Heart left ventricle (tissue), 16 donors: ENCODE measurements around the gene LIG1. TPM values are rescaled to one million over a fixed set of nuclear protein-coding genes. Genes with fewer than 3 reads are reported as not detected.

Experiments
- ATAC-seq, 4 donors: fragments of 200-7000 bp; cut with Tn5 transposase; one replicate each; pipeline ENCODE4 v1.9.1; 2020 to 2022; ENCODE audit warnings: moderate library complexity in 4 of 4, mild to moderate bottlenecking in 3 of 4, moderate number of reproducible peaks in 1 of 4
- DNase-seq, 5 donors: peaks; one replicate each; pipeline ENCODE4 v3.0.0-alpha.2; 2020
- H3K27ac ChIP-seq, 12 donors: fragments of 200-600 bp; sonication (generic) in 4 of 12; one replicate each; pipeline versions ENCODE4 v1.5.0 to v1.8.0; 2016 to 2022; ENCODE audit warnings: mild to moderate bottlenecking in 2 of 12
- H3K27me3 ChIP-seq, 9 donors: fragments of 200-600 bp; sonication (generic) in 2 of 9; one replicate each; pipeline versions ENCODE4 v1.5.1 to v1.8.0; 2016 to 2022; ENCODE audit warnings: mild to moderate bottlenecking in 3 of 9
- H3K36me3 ChIP-seq, 9 donors: fragments of 200-600 bp; sonication (generic) in 2 of 9; one replicate each; pipeline versions ENCODE4 v1.5.0 to v1.8.0; 2018 to 2022; ENCODE audit warnings: mild to moderate bottlenecking in 2 of 9
- H3K4me1 ChIP-seq, 12 donors: fragments of 200-600 bp; sonication (generic) in 4 of 12; one replicate each; pipeline versions ENCODE4 v1.5.0 to v1.8.0; 2016 to 2022; ENCODE audit warnings: mild to moderate bottlenecking in 3 of 12
- H3K4me3 ChIP-seq, 12 donors: fragments of 200-600 bp; sonication (generic) in 4 of 12; one replicate each; pipeline versions ENCODE4 v1.5.0 to v1.8.0; 2017 to 2022; ENCODE audit warnings: mild to moderate bottlenecking in 9 of 12, moderate library complexity in 4 of 12
- H3K9me3 ChIP-seq, 12 donors: fragments of 200-600 bp; sonication (generic) in 4 of 12; one replicate each; pipeline versions ENCODE4 v1.5.0 to v1.8.0; 2016 to 2022; ENCODE audit warnings: mild to moderate bottlenecking in 1 of 12
- CTCF ChIP-seq, 12 donors: fragments of 200-600 bp; sonication (generic) in 4 of 12; IDR thresholded peaks; one replicate each; pipeline versions ENCODE4 v1.5.0 to v1.8.0; 2018 to 2022; ENCODE audit warnings: antibody characterized with exemption in 12 of 12, mild to moderate bottlenecking in 5 of 12
- POLR2A ChIP-seq, 2 donors: fragments of 450-650 bp; IDR thresholded peaks; one replicate each; pipeline ENCODE4 v1.6.1; 2017; ENCODE audit warnings: antibody characterized with exemption in 2 of 2, mild to moderate bottlenecking in 2 of 2, moderate library complexity in 2 of 2
- WGBS, 4 donors: extraction: QIAGEN DNeasy Blood & Tissue Kit in 2 of 4; methylation state at CpG; one replicate each; pipeline versions ENCODE4 v1.1.5 to v1.1.7; 2013 to 2018; 5-methylcytosine and 5-hydroxymethylcytosine counted together
- intact Hi-C, 10 donors: fragments of 100-400 bp; cut with DNase I; formaldehyde crosslinking; loops; one replicate each; pipeline versions ENCODE4 v1.11.1 to v1.14.2; 2022
- polyA plus RNA-seq, 2 donors: library from polyadenylated mRNA; stranded (reverse); fragments of 200-250 nt; gene quantifications; one replicate each; pipeline ENCODE4 v1.2.3, GENCODE V29; 2013
- total RNA-seq, 9 donors: library from RNA; depleted of rRNA in 2 of 9; stranded (reverse); fragments of >200 nt in 2 of 9; fragmentation: NEBNext Ultra II Directional in 3 of 9; extraction: Animal tissue kit (Norgen Biotek cat#: 25700) in 3 of 9; gene quantifications; one replicate each; pipeline versions ENCODE4 v1.1.0 to v1.2.4, GENCODE V29; 2016 to 2023
- donor health status: ischemic (EF 13 %, LVEDD 7.1; RV severe dilation, severe dysfunction).
- donor health status: healthy with polysubstance abuse.
- donor health status: DM: no; HTN: yes; CAD: no.
- donor health status: DM: no; HTN: no; CAD: no.
- donor health status: ischemic (EF 25% LVEDD 6.9; RV normal size, moderate dysfunction).
- donor health status: ischemic (EF 25% LVEDD 5.7; RV mildly dilated, moderate dysfunction).
- donor health status: healthy.
- donor health status: DM: yes; HTN: yes; CAD: no.
- donor health status: ischemic (EF 35%, LVEDD 5.7; RV mildly dilated, moderate dysfunction).
- donor health status: nonischemic (EF 11% LVEDD 7.7; RV severe dilation, severe dysfunction).
- donor health status: DM: yes; HTN: yes; CAD: no.
- donor health status: PGD.
- donor health status: ischemic (EF 29% LVEDD 5.4; RV normal size, mild dysfunction).
- donor health status: nonischemic (EF 23%, LVEDD 6.1; RV moderate dilation, normal function).

Gene LIG1
- total and polyA plus RNA-seq, 11 donors: 2.1 to 16.5 (median 4.0) TPM

GRCh38 chr19:48137411-48137810, 32.7 kb downstream of the LIG1 start:
- no peak for DNase-seq
- Histone ChIP-seq H3K4me1 (no peaks in the 10 kb centered on the region), H3K36me3 (peaks cover 0 to 4% (median 0%) of the 10 kb centered on the region in 9 donors), H3K27me3 (no peaks in the 10 kb centered on the region), H3K27ac (no peak overlapping the region), H3K9me3 (no peaks in the 10 kb centered on the region), H3K4me3 (no peak overlapping the region)
- no peak for ATAC-seq
- intact Hi-C loops: no loop called here
- no peak for TF ChIP-seq POLR2A (IDR thresholded peaks at IDR 0.05)
- WGBS, 4 donors: 81 to 95% (median 93%) methylated on average over 6 to 26 of the region's 26 CpGs

- Histone ChIP-seq H3K4me3 (no peak overlapping the region), H3K27me3 (no peaks in the 10 kb centered on the region), H3K36me3 (peaks cover 0 to 11% (median 0%) of the 10 kb centered on the region in 9 donors), H3K27ac (no peak overlapping the region), H3K4me1 (no peaks in the 10 kb centered on the region), H3K9me3 (no peaks in the 10 kb centered on the region)
- TF ChIP-seq POLR2A (IDR thresholded peaks at IDR 0.05): no peak
- no peak for TF ChIP-seq CTCF (IDR thresholded peaks at IDR 0.05)
- 91 to 100% (median 96%) methylated on average over 3 to 4 of the region's 4 CpGs for WGBS, 4 donors
- DNase-seq (no peak), ATAC-seq (no peak)
- intact Hi-C loops: no loop called here
Observed at GRCh38 chr19:48136547-48136946, 33.6 kb downstream of the LIG1 start.

GRCh38 chr19:48135411-48135810, 34.7 kb downstream of the LIG1 start:
- intact Hi-C loops: no loop called here
- no peaks in the 10 kb centered on the region for H3K9me3 ChIP-seq
- WGBS, 4 donors: 72 to 84% (median 79%) methylated on average over 8 of the region's 8 CpGs

GRCh38 chr19:48133094-48133493, 37.0 kb downstream of the LIG1 start:
- Histone ChIP-seq H3K9me3 (no peaks in the 10 kb centered on the region), H3K27ac (no peak overlapping the region), H3K36me3 (peaks cover 0 to 23% (median 0%) of the 10 kb centered on the region in 9 donors), H3K4me1 (no peaks in the 10 kb centered on the region), H3K4me3 (no peak overlapping the region), H3K27me3 (no peaks in the 10 kb centered on the region)
- ATAC-seq (no peak), DNase-seq (no peak)
- intact Hi-C loops: no loop called here
- WGBS, 4 donors: 86 to 89% (median 88%) methylated on average over 4 to 6 of the region's 6 CpGs
- TF ChIP-seq CTCF (IDR thresholded peaks at IDR 0.05): no peak
- TF ChIP-seq POLR2A (IDR thresholded peaks at IDR 0.05): no peak

More at GRCh38 chr19:48135411-48135810, 34.7 kb downstream of the LIG1 start:
- no peaks in the 10 kb centered on the region for H3K4me1 ChIP-seq
- H3K27me3 ChIP-seq: no peaks in the 10 kb centered on the region
- TF ChIP-seq CTCF (IDR thresholded peaks at IDR 0.05) (no peak), POLR2A (IDR thresholded peaks at IDR 0.05) (no peak)
- no peak overlapping the region for H3K4me3 ChIP-seq
- no peak overlapping the region for H3K27ac ChIP-seq
- ATAC-seq (no peak), DNase-seq (no peak)
- peaks cover 0 to 22% (median 0%) of the 10 kb centered on the region in 9 donors for H3K36me3 ChIP-seq

GRCh38 chr19:48127561-48127960, 42.6 kb downstream of the LIG1 start:
- no peaks in the 10 kb centered on the region for H3K27me3 ChIP-seq
- WGBS, 4 donors: 91 to 99% (median 96%) methylated on average over 6 of the region's 6 CpGs
- TF ChIP-seq CTCF (IDR thresholded peaks at IDR 0.05): no peak
- no peak for TF ChIP-seq POLR2A (IDR thresholded peaks at IDR 0.05)
- no peak overlapping the region for H3K27ac ChIP-seq
- intact Hi-C loops: no loop called here
- DNase-seq: no peak
- H3K4me3 ChIP-seq: no peak overlapping the region
- no peaks in the 10 kb centered on the region for H3K9me3 ChIP-seq
- ATAC-seq: no peak
- H3K36me3 ChIP-seq: peaks cover 0 to 56% (median 2%) of the 10 kb centered on the region in 9 donors
- H3K4me1 ChIP-seq: peaks cover 0 to 6% (median 0%) of the 10 kb centered on the region in 12 donors
